PFSK-1 (cell line): ENCODE data around the gene GRK7.

Experiments
- POLR2AphosphoS5 ChIP-seq: IDR thresholded peaks from 2 replicates; pipeline ENCODE4 v1.6.1; 2012; ENCODE audit warnings: low read depth, mild to moderate bottlenecking, control low read depth, low read length, moderate library complexity
- TF ChIP-seq, protein P1 (sequence below), 2 experiments: IDR thresholded peaks; 2 replicates each; pipeline versions ENCODE4 v1.6.1 to v1.8.0; 2011 to 2012; ENCODE audit warnings: low read depth in 2 of 2, low read length in 2 of 2, control low read depth in 1 of 2, inconsistent platforms in 1 of 2, mild to moderate bottlenecking in 1 of 2, moderate library complexity in 1 of 2; ENCODE audit not compliant: insufficient read depth in 1 of 2

DNA sequence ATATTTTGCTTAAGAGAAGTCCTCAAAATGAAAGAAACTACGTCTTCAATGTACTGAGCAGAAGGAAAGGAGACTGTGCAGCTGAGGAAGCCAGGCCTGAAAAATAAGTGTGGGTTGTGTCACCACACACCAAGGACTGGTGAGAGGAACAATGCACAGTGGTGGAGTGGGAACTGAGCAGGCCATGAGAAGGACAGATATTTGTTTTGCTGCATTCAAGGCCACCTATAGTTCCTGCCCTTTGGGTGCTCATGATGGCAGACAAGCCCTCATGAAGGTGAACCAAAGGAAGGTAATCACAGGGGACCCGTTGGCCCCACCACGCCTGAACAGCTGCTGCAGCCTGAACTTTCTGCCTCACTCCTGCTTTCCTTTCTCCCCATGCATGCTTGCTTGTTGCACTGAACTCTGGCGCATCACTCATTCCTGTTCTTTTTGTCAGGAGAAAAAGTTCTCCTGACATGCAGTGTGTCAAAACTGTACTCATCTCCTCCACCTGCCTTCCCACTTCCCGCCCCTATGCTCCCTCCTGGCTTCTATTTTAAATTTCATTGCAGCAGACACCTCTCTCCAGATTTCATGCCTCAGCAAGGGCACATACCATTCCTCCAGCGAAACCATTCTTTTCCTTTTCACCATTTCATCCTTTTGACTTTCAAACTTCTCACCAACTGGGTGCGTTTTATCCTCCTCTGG, 27.3 kb upstream of the GRK7 start:
- TF ChIP-seq, protein P1, sequence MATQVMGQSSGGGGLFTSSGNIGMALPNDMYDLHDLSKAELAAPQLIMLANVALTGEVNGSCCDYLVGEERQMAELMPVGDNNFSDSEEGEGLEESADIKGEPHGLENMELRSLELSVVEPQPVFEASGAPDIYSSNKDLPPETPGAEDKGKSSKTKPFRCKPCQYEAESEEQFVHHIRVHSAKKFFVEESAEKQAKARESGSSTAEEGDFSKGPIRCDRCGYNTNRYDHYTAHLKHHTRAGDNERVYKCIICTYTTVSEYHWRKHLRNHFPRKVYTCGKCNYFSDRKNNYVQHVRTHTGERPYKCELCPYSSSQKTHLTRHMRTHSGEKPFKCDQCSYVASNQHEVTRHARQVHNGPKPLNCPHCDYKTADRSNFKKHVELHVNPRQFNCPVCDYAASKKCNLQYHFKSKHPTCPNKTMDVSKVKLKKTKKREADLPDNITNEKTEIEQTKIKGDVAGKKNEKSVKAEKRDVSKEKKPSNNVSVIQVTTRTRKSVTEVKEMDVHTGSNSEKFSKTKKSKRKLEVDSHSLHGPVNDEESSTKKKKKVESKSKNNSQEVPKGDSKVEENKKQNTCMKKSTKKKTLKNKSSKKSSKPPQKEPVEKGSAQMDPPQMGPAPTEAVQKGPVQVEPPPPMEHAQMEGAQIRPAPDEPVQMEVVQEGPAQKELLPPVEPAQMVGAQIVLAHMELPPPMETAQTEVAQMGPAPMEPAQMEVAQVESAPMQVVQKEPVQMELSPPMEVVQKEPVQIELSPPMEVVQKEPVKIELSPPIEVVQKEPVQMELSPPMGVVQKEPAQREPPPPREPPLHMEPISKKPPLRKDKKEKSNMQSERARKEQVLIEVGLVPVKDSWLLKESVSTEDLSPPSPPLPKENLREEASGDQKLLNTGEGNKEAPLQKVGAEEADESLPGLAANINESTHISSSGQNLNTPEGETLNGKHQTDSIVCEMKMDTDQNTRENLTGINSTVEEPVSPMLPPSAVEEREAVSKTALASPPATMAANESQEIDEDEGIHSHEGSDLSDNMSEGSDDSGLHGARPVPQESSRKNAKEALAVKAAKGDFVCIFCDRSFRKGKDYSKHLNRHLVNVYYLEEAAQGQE (IDR thresholded peaks at IDR 0.05; ENCODE audit: insufficient read depth in 1 of 2, low read depth in 2 of 2, low read length in 2 of 2): no peak
- TF ChIP-seq POLR2AphosphoS5: no peak
